ENCODE data around the gene NCBP3. TPM values are rescaled to one million over a fixed set of nuclear protein-coding genes. Genes with fewer than 3 reads are reported as not detected.

NCBP3 gene
- total RNA-seq, 2 experiments from 2014 or later, result 24.5 to 45.7 TPM

- intact Hi-C loops (cut with micrococcal nuclease; ENCODE audit: unreplicated experiment), result no loop called here
- Histone ChIP-seq H3K79me2 (ENCODE audit: insufficient read depth, low read depth, low read length) (no peaks in the 10 kb centered on the region), H3K4me1 (ENCODE audit: insufficient read depth, low read length, poor library complexity, severe bottlenecking) (no peaks in the 10 kb centered on the region), H3K27ac (ENCODE audit: low read depth, low read length, poor library complexity, severe bottlenecking) (no peak overlapping the region), H3K4me2 (ENCODE audit: low read length) (no peak overlapping the region), H2AFZ (ENCODE audit: low read length) (no peak overlapping the region), H3K4me3 (ENCODE audit: low read depth, low read length, poor library complexity, severe bottlenecking) (no peak overlapping the region), H4K20me1 (ENCODE audit: insufficient read depth, low read length) (no peaks in the 10 kb centered on the region), H3K36me3 (ENCODE audit: insufficient read depth, low read length) (no peaks in the 10 kb centered on the region), H3K9me3 (ENCODE audit: low read length) (no peaks in the 10 kb centered on the region), H3K9me2 (ENCODE audit: insufficient read depth, low read length) (no peaks in the 10 kb centered on the region)
- BruUV-seq (replicated peaks), result no TSS peak
- TF ChIP-seq CTCF (conservative IDR thresholded peaks at IDR 0.05; ENCODE audit: low read length) (no peak), EZH2phosphoT487 (IDR thresholded peaks at IDR 0.05; ENCODE audit: borderline replicate concordance, low read depth, low read length) (no peak)
- CTCF ChIA-PET (ENCODE audit: unreplicated experiment), result no interaction called here
- POLR2A ChIA-PET, result interaction anchor here (0.6 kb wide), 1 partner anchor 94 kb away, joined by 4 read pairs; no protein-coding TSS in a partner anchor
- no peak for DNase-seq (ENCODE audit: low spot score)
Observed at GRCh38 chr17:3867606-3868005, 21.6 kb upstream of the NCBP3 start.

GRCh38 chr17:3867106-3867505 lies 21.1 kb upstream of the NCBP3 start:
- no peak for DNase-seq (ENCODE audit: low spot score)
- Histone ChIP-seq H3K4me3 (ENCODE audit: low read depth, low read length, poor library complexity, severe bottlenecking) (no peak overlapping the region), H3K27ac (ENCODE audit: low read depth, low read length, poor library complexity, severe bottlenecking) (no peak overlapping the region), H3K4me2 (ENCODE audit: low read length) (no peak overlapping the region), H2AFZ (ENCODE audit: low read length) (no peak overlapping the region), H4K20me1 (ENCODE audit: insufficient read depth, low read length) (no peaks in the 10 kb centered on the region), H3K79me2 (ENCODE audit: insufficient read depth, low read depth, low read length) (no peaks in the 10 kb centered on the region), H3K9me2 (ENCODE audit: insufficient read depth, low read length) (no peaks in the 10 kb centered on the region), H3K9me3 (ENCODE audit: low read length) (no peaks in the 10 kb centered on the region), H3K4me1 (ENCODE audit: insufficient read depth, low read length, poor library complexity, severe bottlenecking) (no peaks in the 10 kb centered on the region), H3K36me3 (ENCODE audit: insufficient read depth, low read length) (no peaks in the 10 kb centered on the region)
- intact Hi-C loops (cut with micrococcal nuclease; ENCODE audit: unreplicated experiment), result no loop called here
- TF ChIP-seq EZH2phosphoT487 (IDR thresholded peaks at IDR 0.05; ENCODE audit: borderline replicate concordance, low read depth, low read length) (no peak), CTCF (conservative IDR thresholded peaks at IDR 0.05; ENCODE audit: low read length) (no peak)
- no TSS peak for BruUV-seq (replicated peaks)
- ChIA-PET POLR2A (interaction anchor here (0.6 kb wide), 1 partner anchor 94 kb away, joined by 4 read pairs; no protein-coding TSS in a partner anchor), CTCF (ENCODE audit: unreplicated experiment) (no interaction called here)

GRCh38 chr17:3866276-3866675 lies 20.2 kb upstream of the NCBP3 start:
- intact Hi-C loops (cut with micrococcal nuclease; ENCODE audit: unreplicated experiment), result no loop called here
- ChIA-PET POLR2A (no interaction called here), CTCF (ENCODE audit: unreplicated experiment) (no interaction called here)
- H3K36me3 ChIP-seq (ENCODE audit: insufficient read depth, low read length), result no peaks in the 10 kb centered on the region
- TF ChIP-seq CTCF (conservative IDR thresholded peaks at IDR 0.05; ENCODE audit: low read length) (no peak), EZH2phosphoT487 (IDR thresholded peaks at IDR 0.05; ENCODE audit: borderline replicate concordance, low read depth, low read length) (no peak)
- no peak overlapping the region for H2AFZ ChIP-seq (ENCODE audit: low read length)
- H3K79me2 ChIP-seq (ENCODE audit: insufficient read depth, low read depth, low read length), result no peaks in the 10 kb centered on the region
- H3K4me3 ChIP-seq (ENCODE audit: low read depth, low read length, poor library complexity, severe bottlenecking), result no peak overlapping the region
- no peaks in the 10 kb centered on the region for H4K20me1 ChIP-seq (ENCODE audit: insufficient read depth, low read length)
- no peaks in the 10 kb centered on the region for H3K4me1 ChIP-seq (ENCODE audit: insufficient read depth, low read length, poor library complexity, severe bottlenecking)
- H3K9me3 ChIP-seq (ENCODE audit: low read length), result no peaks in the 10 kb centered on the region
- H3K4me2 ChIP-seq (ENCODE audit: low read length), result no peak overlapping the region
- H3K27ac ChIP-seq (ENCODE audit: low read depth, low read length, poor library complexity, severe bottlenecking), result no peak overlapping the region
- no peaks in the 10 kb centered on the region for H3K9me2 ChIP-seq (ENCODE audit: insufficient read depth, low read length)
- no peak for DNase-seq (ENCODE audit: low spot score)
- BruUV-seq (replicated peaks), result no TSS peak
